GM18511 (cell line): ENCODE data around the gene KIAA1671.
"Not testable (repeated sequence)": the region's sequence is repeated elsewhere in the genome, so short reads cannot be mapped to it uniquely, and the experiment has no call there.

ENCODE experiments used
- ATAC-seq: cut with Tn5 transposase; IDR thresholded peaks from one replicate; pipeline ENCODE4 v1.9.1; 2021; ENCODE audit warnings: mild to moderate bottlenecking, moderate library complexity; ENCODE audit not compliant: unreplicated experiment

The KIAA1671 gene

DNA sequence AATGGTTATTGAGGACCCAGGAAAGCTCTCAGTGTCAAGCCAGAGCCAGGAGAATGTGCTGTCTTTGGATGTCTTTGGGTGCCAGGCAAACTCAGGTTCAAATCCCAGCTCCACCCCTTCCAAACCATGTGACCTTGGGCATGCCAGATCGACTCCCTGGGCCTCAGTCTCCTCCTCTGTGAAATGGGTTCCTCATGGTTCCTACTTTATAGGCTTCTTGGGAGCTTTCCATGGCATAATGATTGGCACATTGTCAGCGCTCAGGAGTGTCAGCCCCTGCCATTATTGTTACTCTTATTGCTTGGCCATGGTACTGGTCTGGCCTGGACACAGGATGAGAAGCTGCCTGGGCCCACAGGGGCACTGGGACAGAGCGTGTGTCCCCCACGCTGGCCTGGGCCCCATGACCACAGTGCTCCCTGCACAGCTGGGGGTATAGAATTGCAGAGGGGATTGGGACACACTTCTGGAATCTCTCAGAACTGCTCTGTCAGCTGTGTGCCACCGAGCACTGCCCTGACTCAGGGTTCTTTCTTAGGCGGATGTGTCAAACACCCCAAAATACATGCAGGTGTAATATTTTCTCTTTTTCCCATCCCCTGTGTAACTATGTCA is 209.5 kb downstream of the KIAA1671 start:
- no peak for ATAC-seq

DNA sequence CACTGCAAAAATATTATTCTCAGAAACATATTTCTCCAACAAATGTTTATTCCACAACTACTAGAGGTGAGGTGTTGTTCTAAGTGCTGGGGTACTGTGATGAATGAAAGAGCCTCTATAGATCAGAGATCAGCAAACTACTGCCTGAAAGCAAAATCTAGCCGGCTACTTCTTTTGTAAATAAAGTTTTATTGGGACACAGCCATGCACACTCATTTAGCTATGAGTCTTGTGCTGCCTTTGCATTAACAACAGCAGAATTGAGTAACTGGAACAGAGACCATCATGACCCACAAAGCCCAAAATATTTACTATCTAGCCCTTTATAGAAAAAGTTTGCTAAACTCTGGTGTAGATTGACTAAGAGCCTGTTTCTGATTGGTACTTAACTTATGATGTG is 210.0 kb downstream of the KIAA1671 start:
- ATAC-seq: no peak

GRCh38 chr22:25165785-25166184 is 213.3 kb downstream of the KIAA1671 start:
- no peak for ATAC-seq

DNA sequence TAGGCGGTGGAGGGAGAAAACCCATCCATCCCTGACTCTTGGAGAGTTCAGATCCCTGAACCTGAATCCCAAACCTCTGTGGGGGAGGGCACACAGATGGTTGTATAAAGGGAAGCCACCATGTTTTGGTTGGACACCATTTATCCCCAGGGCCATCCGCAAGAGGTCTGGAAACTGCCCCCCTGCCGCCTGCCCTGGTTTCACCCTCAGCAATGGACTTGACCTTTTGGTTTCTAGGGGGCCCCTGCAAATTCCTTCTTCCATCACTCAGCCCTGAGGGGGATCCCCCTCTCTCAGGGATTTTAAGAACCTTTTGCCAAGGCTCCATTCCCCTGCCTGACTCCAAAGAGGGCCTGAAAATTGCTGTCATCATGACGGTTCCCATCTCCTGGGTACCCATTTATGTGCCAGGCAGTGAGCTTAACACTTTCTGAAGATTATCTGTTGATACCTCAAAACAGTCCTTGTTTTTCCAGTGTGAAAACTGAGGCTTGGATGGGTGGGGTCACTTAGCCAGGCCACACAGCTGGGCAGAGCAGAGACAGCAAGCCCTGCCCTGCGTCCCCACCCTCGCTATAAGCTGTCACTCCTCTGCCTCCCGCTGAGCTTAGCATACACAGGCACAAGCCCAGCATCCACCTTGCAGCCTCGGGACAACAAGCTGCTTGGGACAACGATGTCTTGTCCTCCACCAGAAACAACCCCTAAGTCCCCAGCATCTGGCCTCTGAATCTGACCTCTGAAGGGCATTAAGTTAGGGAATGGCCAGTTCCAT is 213.9 kb downstream of the KIAA1671 start:
- ATAC-seq: no peak

- no peak for ATAC-seq
Observed at GRCh38 chr22:25167082-25167481, 214.6 kb downstream of the KIAA1671 start.

GRCh38 chr22:25167834-25168601 is 215.5 kb downstream of the KIAA1671 start:
- ATAC-seq: no peak

DNA sequence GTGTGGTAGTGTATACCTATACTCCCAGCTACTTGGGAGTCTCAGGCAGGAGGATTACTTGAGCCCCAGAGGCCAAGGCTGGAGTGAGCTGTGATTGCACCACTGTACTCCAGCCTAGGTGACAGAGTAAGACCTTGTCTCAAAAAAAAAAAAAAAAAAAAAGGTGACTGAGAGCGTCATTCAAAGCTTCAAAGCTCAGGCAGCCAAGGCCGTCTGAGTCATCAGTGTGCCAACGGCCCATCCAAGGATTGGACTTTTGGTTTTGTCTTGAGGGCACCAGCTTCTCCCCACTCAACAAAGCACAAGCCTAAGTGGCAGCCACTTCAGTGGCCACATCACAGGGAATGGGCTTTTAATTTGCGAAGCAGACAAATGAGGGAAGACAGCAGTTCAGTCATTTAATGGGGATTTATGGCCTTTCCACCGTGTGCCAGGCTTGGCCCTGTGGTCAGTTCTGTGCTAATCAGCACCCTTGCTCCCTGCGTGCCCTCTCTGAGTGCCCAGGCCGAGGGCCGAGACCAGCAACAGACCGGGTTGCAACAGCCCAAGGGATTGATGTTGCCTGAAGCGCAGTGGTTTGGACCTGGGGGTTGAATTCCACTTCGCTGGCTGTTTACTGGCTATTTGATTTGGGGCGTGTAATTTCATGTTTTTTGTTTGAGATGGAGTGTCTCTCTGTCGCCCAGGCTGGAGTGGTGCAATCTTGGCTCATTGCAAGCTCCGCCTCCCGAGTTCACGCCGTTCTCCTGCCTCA is 216.9 kb downstream of the KIAA1671 start:
- no peak for ATAC-seq

DNA sequence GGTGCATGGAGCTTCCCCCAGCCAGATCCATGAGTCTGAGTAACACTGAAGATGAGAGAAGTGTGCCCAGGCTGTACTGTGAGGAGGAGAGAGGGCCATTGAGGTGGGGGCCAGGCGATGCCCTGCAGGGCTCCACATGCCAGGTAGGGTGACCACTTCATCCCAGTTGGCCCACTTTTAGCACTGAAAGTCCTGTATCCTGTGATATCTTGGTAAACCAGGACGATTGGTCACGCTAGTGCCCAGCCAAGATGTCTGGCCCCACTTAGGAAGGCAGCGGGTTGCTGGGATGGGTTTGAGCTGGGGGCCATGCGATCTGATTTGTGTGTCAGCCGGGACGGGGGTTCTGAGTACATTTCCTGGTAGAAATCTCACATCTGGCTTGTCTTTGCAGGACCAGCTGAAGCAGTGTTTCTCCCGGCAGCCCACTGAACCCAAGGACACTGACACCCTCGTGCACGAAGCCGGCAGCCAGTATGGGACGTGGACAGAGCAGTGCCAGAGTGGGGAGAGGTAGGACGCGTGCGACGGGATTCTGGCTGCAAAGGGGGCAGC is 218.0 kb downstream of the KIAA1671 start:
- ATAC-seq: no peak

GRCh38 chr22:25172153-25172552 is 219.6 kb downstream of the KIAA1671 start:
- ATAC-seq: no peak

- ATAC-seq: no peak
Observed at GRCh38 chr22:25174156-25174887, 221.8 kb downstream of the KIAA1671 start.

- ATAC-seq: no peak
Observed at GRCh38 chr22:25174888-25175411, 222.4 kb downstream of the KIAA1671 start.

- ATAC-seq: no peak
Observed at GRCh38 chr22:25176175-25176574, 223.7 kb downstream of the KIAA1671 start.

GRCh38 chr22:25176799-25177198 is 224.3 kb downstream of the KIAA1671 start:
- no peak for ATAC-seq

- ATAC-seq: no peak
Observed at GRCh38 chr22:25177226-25177625, 224.7 kb downstream of the KIAA1671 start.

DNA sequence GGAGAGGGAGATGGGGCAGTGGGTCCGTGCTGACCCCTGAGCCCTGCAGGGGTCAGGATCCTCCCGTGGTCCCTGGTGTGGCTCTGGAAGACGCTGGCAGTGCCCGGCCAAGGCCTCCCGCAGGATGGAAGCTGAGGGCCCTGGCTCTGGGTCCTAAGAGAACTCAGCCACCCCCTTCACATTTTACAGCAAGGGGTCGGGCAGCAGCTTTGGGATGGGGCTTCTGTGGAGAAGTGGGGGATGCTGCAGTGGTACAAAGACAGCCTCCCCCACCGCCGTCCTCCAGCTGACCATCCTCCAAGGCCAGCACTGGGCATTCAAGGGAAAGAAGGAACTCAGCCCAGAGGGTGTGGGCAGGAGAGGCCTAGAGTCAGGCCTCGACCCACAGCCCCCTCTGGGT is 225.4 kb downstream of the KIAA1671 start:
- ATAC-seq: no peak

DNA sequence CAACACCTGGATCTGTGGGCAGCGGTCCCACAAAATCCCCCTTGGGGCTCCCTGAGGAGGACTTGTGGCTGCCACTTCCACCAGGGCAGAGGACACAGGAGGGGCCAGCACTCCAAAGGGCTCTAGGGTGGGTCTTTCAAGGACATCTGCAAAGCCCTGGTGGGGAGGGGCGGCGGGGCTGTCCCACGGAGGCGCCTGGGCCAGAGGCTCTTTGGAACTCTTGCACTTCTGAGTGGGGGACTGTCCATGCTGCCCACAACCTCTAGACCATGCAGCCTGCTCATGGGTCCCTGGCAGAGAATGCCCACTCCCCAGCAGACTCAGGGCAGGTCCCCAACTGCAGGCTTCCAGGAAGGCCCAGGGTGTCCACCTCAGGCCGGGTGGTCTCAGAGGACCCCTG is 225.8 kb downstream of the KIAA1671 start:
- not testable (repeated sequence) for ATAC-seq

DNA sequence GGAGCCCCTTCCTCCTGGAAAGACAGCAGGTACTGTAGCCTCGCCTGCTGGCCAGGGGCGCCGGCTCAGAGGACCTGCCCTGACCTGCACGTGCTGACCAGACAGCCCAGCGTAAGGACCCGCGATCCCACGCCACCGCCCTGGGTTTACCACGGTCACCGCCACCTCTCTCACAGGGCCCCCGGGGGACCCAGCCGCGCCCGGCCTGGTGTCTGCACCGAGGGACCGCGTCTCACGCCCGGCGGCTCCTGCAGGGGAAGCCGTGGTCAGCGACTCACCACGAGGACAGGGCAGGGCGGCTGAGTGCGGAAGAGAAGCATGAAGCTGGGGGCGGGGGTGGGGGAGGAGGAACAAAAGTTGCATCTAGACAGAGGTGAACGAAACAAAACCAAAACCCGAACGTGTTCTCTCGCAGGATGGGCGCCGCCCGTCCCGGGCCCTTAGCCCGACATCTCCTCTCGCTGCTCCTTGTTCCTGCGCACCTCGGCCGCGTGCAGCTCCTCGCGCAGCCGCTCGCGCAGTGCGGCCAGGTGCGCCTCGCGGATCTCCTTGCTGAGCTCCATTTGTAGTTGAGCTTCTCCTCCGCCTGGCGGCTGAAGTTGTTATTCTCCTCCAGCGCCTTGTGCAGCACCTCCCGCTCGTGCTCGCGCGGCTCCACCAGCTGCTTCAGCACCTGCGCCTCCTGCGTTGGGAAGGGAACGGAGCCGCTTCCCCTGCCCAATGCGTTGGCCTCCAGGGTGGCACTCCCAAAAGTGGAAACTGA is 226.5 kb downstream of the KIAA1671 start:
- not testable (repeated sequence) for ATAC-seq

DNA sequence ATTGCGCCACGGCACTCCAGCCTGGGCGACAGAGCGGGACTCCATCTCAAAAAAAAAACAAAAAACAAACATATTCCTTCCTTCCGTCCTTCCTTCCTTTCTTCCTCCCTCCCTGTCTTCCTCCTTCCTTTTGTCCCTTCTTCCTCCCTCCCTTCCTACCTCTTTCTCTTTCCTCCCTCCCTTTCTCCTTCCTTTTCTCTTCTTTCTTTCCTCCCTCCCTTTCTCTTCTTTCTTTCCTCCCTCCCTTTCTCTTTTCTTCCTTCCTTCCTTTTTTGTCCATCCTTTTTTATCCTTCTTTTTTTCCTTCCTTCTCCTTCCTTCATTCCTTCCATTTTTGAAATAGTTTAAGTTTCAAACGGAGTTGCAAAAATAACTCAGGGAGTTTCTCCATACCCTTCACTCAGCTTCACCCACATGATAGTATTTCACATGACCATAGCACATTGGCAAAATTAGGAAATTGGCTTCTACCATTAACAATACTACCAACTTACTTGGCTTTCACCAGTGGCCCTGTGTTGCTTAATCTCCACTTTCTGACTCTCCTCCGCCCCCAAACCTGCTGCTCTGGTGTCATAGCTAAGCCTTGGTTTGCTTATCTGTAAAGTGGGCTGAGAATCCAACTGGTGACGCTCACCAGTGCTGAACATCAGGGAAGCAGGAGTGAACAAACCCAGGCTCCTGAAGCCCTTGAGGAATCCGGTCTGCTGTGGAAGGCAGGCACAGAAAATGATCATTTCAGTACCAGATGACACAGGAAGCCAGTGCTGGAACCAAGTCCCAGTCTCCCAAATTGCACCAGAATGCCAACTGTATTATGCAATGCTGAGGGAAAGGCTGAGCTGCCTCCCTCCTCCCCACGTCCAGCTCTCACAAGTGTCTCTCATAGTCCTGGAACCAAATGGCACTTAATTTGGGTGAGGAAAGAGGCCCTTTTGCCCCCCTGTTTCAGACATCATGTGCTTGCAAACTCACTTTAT is 229.9 kb downstream of the KIAA1671 start:
- ATAC-seq: no peak
